ENCODE data around the gene CSNK2A2.
A peak's percentile ranks its signal among the peaks of the same experiment; 100 is the strongest.

The CSNK2A2 gene
- total RNA-seq, result 52.4 to 57.0 reads per million in 2 donors

DNA sequence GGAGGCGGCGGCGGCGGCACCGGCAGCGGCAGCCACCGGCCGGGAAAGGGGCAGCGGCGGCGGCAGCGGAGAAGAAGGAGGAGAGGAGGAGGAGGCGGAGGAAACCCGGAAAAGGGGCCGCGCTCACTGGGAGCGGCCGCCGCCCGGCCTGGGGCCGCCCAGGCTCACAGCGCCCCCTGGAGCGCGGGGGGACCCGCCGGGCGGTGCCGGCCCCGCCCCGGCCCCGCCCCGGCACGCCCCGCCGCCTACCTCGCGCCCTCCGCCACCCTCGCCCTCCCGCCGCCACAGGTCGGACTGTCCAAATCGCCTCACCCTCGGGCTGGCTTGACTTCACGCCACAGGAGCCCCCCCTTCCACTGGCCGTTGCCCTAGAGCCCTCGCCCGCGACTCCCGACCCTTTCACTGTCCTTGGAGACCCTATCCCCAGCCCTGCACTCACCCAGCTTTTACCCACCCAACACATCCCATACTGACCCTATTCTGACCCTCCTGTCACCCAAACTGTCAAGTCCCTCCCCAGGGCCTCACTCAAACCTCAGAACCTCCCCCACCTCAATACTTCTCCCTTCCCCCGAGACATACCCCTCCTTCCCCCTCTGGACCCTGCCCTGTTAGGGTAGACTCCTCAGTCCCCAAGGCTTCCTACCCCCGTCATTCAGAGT is at the start of gene CSNK2A2:
TSS of gene CSNK2A2 (minus strand) at position 85 of the 662 bp plus-strand sequence. CDS start 370 bp downstream, outside the sequence.
- DNase-seq, result peak; percentile 50 to 79 (median 60)

DNA sequence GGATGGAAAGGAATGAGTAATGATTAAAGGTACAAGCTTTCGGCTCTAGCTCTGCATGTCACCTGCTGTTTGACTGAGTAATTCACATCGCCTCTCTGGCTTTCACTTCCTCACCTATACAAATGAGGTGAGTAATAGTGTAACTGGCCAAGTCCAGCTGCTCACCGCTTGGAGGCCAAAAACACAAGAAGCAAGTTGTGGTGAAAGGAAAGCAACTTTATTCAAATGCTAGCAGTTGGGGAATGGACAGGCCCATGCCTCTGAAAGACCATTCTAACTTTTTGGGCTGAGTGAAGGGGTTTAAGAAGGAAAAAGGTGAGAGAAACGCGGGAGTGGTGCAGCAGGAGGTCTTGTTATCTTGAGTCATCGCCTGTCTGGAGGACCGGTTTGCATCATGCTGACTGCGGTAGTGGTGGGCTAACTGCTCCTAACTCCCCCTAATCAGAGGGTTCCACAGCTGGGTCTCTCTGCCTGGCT is 45.7 kb upstream of the CSNK2A2 start:
- peak in 1 of 5 experiments; percentile 41 for DNase-seq

DNA sequence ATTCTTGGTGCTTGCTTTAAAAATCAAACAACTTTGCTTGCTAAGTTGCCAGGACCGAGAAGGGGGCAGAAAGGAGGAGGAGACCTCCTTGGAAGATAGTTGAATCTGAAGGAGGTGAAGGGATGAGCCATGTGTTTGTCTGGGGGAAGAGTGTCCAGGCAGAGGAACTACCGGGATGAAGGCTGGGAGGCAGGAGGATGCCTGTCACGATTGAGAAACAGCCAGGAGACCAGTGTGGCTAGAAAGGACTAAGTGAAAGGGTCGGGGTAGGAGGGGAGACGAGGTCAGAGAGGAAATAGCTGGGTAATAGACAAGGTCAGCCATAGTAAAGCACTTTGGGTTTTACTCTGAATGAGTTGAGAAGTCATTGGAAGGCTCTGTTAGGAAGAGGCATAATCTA is 38.9 kb upstream of the CSNK2A2 start:
- no peak for DNase-seq

DNA sequence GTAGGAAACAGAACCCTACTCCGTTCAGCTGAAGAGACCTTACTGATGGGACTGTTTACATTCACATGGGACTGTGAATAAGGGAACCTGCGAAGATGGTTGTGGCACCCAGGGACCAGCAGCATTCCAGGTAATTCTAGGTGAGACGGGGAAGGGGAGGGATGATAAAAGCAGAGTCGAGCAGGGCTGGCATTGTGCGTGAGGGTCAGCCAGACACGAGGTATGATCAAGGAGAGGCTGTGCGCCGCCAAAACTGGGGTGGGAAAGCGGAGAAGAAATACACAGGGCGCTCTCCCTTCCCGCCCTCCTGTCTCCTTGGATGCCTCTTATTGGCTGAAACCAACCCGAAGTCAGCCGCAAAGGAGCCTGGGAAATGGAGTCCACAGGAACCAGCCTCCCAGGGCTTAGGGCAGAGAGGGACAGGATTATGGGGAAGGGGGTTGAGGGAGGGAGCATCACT is 38.4 kb upstream of the CSNK2A2 start:
- peak; percentile 20 to 60 (median 44) for DNase-seq

DNA sequence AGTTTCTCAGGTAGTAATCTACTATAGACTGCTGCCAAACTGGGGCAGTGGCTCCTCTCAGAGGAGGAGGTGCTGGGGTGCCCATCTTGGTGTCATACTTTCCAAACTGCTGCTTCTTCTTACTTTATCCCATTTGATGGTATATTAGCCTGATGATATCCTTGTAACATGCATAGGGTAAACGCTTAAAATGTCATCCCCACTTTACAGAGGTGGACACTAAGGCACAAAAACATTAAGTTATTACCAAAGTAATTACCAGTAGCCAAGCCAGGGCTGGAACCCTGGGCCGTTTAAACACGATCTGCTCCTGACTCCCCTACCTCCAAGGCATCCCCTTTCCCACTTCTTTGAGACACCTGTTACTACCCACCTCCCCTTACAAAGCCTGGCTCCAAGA is 37.8 kb upstream of the CSNK2A2 start:
- no peak for DNase-seq

DNA sequence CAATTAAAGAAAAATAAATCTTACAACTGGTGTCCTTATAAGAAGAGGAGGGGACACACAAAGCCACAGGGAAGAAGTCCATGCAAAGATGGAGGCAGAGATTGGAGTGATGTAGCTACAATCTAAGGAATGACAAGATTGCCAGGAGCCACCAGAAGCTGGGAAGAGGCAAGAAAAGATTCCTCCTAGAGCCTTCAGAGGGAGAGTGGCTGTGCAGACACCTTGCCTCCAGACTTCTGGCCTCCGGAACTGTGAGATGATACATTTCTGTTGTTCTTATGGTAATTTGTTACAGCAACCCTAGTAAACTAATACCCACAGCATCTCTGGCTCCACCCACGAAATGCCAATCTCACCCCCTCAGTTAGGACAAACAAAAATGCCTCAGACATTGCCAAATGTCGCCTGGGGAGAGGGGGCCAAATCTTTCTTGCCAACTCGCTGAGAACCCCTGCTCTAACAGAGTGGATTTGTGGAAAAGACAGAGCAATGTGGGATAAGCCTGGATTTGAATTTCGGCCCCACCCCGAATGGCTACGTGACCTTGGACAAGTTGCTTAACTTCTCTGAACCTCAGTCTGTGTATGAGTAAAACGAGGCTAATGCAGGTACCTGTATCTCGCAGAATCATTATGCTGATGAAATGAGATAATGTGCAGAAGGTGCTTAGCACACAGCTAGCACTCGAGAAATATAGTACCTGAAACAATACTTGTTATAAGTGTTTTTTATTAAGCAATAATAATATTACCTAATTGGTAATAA is 37.1 kb upstream of the CSNK2A2 start:
- DNase-seq, result no peak

DNA sequence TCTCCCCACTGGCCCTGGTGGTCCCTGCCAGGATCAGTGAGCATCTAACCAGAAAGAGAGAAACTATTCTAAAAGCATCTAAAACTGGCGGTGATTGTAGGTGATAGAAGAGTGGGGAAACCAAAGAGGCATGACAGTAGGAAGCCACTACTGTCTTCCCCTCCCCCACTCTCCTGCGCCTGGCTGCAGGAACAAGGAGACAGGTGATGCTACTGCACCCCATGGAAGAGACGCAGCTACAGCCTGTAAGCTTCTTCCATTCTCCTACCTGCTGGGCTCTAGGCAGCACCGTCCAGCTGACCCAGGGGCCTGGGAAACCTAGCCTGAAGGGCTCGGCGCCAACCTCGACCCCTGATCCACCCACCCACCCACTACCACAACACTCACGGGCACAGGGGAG is 32.4 kb upstream of the CSNK2A2 start:
- DNase-seq, result no peak

DNA sequence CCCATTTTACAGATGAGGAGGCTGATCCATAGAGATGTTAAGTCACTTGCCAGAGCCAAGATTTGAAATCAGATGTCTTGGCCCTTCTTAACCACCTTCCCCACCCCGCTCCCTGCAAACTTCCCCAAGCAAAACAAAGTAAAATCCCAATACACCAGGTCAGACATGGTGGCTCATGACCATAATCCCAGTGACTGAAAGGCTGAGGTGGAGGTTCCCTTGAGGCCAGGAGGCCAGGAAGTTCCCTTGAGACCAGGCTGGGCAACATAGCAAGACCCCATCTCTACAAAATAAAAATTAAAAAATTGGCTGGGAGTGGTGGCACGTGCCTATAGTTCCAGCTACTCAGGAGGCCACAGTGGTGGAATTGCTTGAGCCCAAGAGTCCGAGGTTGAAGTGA is 28.9 kb upstream of the CSNK2A2 start:
- DNase-seq, result no peak

DNA sequence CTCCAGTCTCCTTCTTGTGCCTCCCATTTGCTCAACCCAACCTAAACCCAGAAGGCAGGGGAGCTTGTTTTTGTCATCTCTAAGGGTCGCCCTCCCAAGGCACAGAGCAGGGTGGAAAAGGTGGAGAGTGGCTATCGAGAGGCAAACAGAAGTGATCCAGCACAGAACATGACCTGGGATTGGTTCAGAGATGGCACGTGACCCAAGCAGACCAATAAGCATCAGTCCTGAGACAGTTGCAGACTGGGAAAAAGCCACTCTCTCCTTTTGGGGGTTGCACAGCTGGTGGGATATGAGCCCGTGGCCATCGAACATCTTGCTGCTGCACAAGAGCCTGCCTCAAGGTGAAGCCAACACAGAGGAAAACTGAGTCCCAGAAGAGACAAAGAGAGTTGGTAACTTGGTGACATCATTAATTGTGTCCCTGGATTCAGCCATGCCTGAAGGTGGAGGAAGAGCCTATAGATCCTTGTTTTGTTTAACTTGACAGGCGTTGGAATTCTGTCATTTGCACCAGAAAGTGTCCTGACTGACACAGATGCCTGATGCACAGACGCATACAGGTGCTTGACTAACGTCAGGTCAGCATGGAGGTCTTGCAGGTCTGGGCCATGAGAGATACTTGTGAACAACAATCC is 28.2 kb upstream of the CSNK2A2 start:
- no peak for DNase-seq

DNA sequence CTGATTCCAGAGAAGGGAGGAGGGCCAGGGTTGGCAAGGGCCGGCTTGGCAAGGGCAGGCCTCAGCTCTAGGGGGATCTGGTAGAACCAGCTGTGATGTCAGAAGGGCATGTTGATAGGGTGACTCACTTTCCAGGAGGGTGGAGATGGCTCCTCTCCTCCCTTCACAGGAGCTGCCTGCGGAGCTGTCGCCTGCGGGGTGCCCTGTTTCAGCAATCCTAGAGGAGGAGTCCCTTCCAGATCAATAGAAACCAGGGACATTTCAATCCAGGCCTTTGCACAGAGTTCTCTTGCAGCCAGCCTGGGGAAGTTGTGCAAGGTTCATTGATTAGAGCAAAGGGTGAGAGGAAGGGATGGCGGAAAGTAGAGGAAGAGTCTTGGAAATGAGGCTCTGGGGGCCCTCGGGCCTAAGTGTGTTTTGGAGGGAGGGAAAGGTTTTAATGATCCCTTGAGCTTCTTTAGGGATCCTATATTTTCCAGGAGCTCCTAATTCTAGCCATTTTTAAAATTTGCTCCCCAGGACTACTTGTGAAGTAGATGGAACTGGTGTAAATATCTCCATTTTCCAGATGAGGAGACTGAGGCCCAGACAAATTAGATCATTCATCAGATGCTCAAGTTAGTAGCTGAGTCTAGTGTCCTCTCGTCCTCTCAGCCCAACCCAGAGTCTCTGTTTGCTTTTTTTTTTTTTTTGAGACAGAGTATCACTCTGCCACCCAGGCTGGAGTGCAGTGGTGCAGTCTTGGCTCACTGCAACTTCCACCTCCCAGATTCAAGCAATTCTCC is 24.8 kb upstream of the CSNK2A2 start:
- DNase-seq, result no peak

DNA sequence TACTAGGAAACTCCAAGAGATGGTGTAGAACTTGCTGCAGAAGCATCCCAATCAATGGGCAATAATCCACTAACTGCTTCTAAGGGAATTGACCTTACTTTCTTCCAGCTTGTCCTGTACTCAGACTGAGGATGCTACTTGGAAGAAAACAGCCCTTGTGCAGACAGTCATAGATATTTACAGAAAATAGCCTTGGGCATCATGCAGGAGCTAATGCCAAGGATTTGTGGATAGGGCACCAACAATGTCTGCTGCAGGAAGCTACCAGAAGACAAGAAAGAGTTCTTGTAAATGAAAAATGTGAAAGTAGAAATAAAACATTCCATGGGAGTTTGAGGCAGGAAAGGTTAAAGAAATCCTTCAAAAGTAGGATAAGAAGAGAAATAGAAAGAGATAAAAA is 21.5 kb upstream of the CSNK2A2 start:
- DNase-seq, result no peak

DNA sequence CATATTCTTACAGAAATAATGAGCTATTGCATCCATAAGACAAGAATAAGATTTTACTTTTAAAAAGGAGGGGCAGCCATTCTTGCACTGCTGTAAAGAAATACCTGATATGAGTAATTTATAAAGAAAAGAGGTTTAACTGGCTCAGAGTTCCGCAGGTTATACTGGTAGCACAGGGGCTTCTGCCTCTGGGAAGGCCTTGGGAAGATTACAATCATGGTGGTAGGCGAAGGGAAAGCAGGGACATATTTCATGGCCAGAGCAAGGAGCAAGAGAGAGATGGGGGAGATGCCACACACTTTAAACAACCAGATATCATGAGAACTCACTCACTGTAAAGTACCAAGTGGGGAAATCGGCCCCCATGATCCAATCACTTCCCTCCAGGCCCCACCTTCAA is 20.9 kb upstream of the CSNK2A2 start:
- DNase-seq, result no peak

DNA sequence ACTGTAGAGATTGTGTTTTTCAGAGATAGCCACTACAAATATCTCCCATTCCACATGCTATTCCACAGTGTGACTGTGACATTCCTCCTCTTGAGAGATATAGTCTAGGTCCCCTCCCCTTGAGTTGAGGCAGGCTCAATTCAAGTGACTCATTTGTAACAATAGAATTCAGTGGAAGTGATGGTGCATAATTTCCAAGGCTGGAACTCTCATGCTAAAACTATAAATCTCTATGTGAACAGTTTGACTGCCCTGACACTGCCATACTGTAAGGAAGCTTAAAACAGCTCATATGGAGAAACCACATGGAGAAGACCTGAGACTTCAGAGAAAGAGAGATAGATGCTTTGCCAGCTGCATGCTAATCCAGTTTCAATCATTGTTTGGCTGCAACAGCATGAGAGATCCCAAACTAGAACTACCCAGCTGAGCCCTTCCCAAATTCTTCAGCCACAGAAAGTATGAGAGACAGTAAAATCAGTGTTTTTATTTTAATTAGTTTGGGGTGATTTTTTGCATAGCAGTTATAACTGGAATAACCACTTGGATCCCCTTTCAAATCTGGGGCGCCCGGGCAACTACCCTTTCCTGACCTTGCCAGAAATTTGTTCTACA is 19.5 kb upstream of the CSNK2A2 start:
- DNase-seq, result no peak

DNA sequence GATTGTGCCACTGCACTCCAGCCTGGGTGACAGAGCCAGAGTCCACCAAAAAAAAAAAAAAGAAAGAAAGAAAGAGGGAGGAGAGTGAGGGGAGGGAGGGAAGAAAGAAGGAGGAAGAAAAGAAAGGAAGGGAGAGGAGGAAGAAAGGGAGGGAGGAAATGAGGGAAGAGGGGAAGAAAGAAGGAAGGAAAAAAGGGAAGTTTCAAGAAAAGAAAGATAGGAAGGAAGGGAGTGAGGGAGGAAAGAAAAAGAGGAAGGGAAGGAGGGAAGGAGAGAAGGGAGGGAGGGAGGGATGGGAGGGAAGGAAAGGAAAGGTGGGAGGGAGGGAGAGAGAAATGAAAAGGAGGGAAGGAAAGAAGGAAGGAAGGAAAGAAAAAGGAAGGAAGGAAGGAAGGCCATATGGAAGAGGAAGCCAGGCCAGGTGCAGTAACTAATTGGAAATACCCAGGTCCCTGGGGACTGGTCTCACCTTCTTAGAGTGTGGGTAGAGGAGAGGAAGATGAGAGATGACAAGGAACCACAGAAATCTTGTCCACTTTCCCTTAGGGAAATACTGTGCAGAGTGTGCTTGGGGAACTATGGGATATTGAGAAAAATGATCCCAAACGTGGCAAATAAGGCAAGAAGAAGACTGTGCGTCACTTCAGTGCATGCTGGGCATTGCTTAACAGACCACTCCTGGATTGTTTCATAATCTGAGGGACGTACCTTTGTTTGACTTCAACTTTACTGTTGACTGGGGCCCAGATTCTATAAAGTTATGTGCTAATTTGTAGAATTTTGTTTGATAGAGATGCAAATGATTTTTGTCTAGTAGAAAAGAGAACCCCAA is 15.1 kb upstream of the CSNK2A2 start:
- no peak for DNase-seq

DNA sequence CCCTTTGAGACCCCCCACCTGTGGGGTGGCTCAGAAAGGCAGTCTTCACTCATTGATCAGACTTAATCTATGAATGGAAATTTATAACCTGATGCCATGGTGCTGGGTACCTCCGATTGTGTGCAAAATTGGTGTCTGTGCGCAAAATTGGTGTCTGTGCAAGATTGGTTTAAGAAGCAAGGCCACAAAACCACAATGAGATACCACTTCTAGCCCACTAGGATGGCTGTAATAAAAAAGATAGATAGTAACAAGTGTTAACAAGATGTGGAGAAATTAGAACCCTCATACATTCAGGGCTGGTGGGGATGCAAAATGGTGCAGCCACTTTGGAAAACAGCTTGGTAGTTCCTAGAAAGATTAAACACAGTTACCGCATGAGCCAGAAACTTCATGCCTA is 13.9 kb upstream of the CSNK2A2 start:
- DNase-seq, result no peak

DNA sequence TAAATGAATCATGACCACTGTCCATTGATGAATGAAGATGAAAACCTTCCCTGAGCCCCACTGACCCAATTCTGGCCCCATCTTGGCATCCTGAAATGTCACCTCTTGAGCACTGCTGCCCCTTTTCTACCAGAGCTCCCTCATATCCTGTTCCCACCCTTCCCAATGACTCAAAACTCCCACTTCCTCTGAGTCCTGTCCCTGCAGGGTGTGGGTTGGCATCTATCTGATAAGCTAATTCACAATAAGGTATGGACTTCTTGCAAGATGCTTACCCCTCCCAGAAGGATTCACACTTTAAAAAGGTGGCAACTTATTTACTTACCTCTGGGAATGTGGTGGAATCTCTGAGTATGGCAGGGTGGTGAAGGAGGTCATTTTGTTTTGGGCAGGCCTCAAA is 13.3 kb upstream of the CSNK2A2 start:
- DNase-seq, result no peak

DNA sequence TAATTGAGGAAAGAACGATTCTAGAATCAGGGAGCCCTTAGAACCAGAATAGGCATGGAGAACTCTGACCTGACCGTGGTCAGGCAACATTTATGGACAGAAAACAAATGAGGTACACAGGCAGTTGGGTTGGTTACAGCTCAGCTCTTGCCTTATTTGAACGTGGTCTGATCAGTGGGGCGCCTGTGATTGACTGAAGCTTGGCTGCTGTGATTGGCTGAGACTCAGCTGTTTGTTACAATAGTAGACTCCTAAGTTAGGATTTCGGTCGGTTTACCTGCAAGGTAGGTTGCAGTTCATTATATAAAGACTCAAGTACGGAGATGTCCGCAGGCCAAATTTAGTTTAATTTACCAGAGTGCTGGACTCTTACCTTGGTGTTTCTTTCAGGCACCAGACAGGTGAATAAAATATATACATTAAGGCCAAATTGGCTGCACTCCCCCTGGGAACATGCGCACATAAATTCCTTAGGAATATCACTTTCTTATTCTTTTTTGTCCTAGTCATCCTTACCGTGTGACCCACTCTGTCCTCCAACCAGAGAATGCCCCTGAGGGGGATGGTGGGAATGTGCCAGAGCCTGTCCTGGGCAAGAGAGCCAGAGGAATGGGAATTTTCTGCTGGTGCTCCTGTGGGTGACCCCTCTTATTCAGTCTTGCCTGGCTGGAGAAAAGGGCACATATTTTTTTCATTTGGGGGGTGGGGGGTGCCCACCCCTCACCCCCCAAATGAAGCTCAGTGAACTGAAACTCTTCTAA is 7.5 kb upstream of the CSNK2A2 start:
- DNase-seq, result no peak

DNA sequence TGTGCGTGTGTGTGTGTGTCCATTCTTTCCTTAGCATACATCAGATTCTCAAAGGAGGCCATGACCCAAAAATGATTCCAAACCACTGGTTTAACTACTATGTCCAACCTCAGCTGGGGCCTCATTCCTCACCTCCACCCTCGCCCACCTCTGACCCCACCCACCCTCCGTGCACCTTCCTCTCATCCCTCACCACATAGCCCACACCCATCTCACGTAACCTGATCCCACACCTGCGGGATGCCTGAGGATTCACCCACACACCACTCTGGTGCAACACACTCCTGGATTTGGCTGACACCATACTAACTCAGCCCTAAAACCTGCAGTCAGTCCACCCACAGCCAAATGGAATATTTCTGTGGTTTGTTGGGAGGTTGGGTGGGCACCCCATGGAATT is 3.3 kb upstream of the CSNK2A2 start:
- DNase-seq, result no peak

DNA sequence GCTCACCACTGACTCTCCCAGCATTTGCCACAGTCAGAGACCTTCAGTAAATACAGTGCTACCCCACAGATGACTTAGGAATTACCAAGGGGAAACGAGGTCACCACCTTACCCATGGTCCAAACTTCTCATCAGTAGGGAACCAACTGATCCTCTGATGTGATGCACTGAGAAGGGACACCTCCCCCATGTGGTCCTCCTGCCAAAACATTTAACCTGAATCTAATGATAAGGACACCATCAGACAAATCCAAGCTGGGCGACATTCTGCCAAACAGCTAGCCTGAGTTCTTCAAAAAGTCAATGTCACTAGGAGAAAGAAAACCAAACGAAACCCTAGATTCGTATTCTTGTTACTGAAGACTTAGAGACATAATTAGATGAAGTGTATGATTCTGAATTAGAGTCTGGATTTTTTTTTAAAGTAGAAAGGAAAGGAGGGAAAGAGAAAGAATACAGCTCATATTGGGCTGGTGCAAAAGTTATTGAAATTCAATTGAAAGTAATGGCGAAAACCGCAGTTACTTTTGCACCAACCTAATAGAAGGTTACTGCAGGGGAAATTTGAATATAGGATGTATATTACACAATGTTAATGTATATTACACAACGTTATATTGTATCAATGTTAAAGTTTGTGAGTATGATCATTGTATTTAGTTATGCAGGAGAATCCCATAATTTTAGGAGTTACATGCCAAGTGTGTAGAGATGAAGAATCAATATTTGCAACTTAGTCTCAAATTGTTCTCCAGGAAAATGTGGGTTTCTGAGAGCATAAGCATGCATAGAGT is 2.3 kb upstream of the CSNK2A2 start:
- DNase-seq, result no peak

All from T-helper 2 cell (primary cell).